Memory B cell (primary cell): ENCODE measurements around the gene HLX.

ENCODE experiments used
- ATAC-seq: fragments of 150-1000 bp; cut with Tn5 transposase; 2 replicates; pipeline ENCODE4 v1.10.0; 2021; ENCODE audit warnings: low read depth, mild to moderate bottlenecking, moderate library complexity
- DNase-seq, 2 donors: peaks; one replicate each; pipeline ENCODE4 v3.0.0; 2022; ENCODE audit warnings: low spot score in 2 of 2
- H3K27ac Mint-ChIP-seq: one replicate; pipeline ENCODE4 v1.8.0; 2022; ENCODE audit warnings: mild to moderate bottlenecking, moderate library complexity, mixed read lengths
- H3K27me3 Mint-ChIP-seq: one replicate; pipeline ENCODE4 v1.8.0; 2022; ENCODE audit warnings: mixed read lengths
- H3K36me3 Mint-ChIP-seq: one replicate; pipeline ENCODE4 v1.8.0; 2022; ENCODE audit warnings: mild to moderate bottlenecking, mixed read lengths
- H3K4me1 Mint-ChIP-seq: one replicate; pipeline ENCODE4 v1.8.0; 2022; ENCODE audit warnings: mixed read lengths
- H3K4me3 Mint-ChIP-seq: one replicate; pipeline ENCODE4 v1.8.0; 2022; ENCODE audit warnings: mild to moderate bottlenecking, moderate library complexity, mixed read lengths
- H3K9me3 Mint-ChIP-seq: one replicate; pipeline ENCODE4 v1.8.0; 2022; ENCODE audit warnings: mixed read lengths

The HLX gene

GRCh38 chr1:220879076-220879508 is at the start of gene HLX:
Gene HLX (plus strand): TSS chr1:220879443. CDS start chr1:220879858, 415 bp downstream.
- ATAC-seq (peak; percentile 77), DNase-seq (peak; percentile 64 to 72)
- Mint-ChIP-seq H3K27ac (peak within 1 kb of the TSS; percentile 82), H3K27me3 (peaks cover 1% of the 10 kb centered on the region), H3K4me1 (peaks cover 31% of the 10 kb centered on the region), H3K36me3 (peaks cover 11% of the 10 kb centered on the region), H3K4me3 (peak within 1 kb of the TSS; percentile 94), H3K9me3 (no peaks in the 10 kb centered on the region)

GRCh38 chr1:220833436-220833835 is 45.8 kb upstream of the HLX start:
- DNase-seq (no peak), ATAC-seq (no peak)
- H3K4me1 Mint-ChIP-seq: no peaks in the 10 kb centered on the region
- H3K4me3 Mint-ChIP-seq: no peak overlapping the region
- H3K9me3 Mint-ChIP-seq: peaks cover 1% of the 10 kb centered on the region
- H3K27me3 Mint-ChIP-seq: peaks cover 4% of the 10 kb centered on the region
- H3K36me3 Mint-ChIP-seq: peaks cover 4% of the 10 kb centered on the region
- H3K27ac Mint-ChIP-seq: no peak overlapping the region

GRCh38 chr1:220834155-220834870 is 44.9 kb upstream of the HLX start:
- H3K36me3 Mint-ChIP-seq: peaks cover 4% of the 10 kb centered on the region
- peaks cover 1% of the 10 kb centered on the region for H3K9me3 Mint-ChIP-seq
- DNase-seq (no peak), ATAC-seq (no peak)
- no peak overlapping the region for H3K4me3 Mint-ChIP-seq
- peaks cover 4% of the 10 kb centered on the region for H3K27me3 Mint-ChIP-seq
- no peaks in the 10 kb centered on the region for H3K4me1 Mint-ChIP-seq
- no peak overlapping the region for H3K27ac Mint-ChIP-seq

GRCh38 chr1:220838578-220838977 is 40.7 kb upstream of the HLX start:
- H3K4me3 Mint-ChIP-seq: no peak overlapping the region
- H3K27me3 Mint-ChIP-seq: peaks cover 2% of the 10 kb centered on the region
- H3K9me3 Mint-ChIP-seq: no peaks in the 10 kb centered on the region
- DNase-seq (no peak), ATAC-seq (no peak)
- no peaks in the 10 kb centered on the region for H3K4me1 Mint-ChIP-seq
- no peaks in the 10 kb centered on the region for H3K36me3 Mint-ChIP-seq
- H3K27ac Mint-ChIP-seq: no peak overlapping the region

GRCh38 chr1:220839474-220839873 is 39.8 kb upstream of the HLX start:
- Mint-ChIP-seq H3K4me3 (no peak overlapping the region), H3K27me3 (peaks cover 4% of the 10 kb centered on the region), H3K9me3 (peaks cover 2% of the 10 kb centered on the region), H3K27ac (no peak overlapping the region), H3K4me1 (no peaks in the 10 kb centered on the region), H3K36me3 (no peaks in the 10 kb centered on the region)
- no peak for ATAC-seq
- DNase-seq: no peak

- no peaks in the 10 kb centered on the region for H3K4me1 Mint-ChIP-seq
- ATAC-seq (no peak), DNase-seq (no peak)
- H3K27ac Mint-ChIP-seq: no peak overlapping the region
- H3K27me3 Mint-ChIP-seq: peaks cover 2% of the 10 kb centered on the region
- H3K36me3 Mint-ChIP-seq: no peaks in the 10 kb centered on the region
- H3K9me3 Mint-ChIP-seq: peaks cover 2% of the 10 kb centered on the region
- no peak overlapping the region for H3K4me3 Mint-ChIP-seq
Measured at GRCh38 chr1:220841293-220841692, 38.0 kb upstream of the HLX start.

GRCh38 chr1:220843481-220844011 is 35.7 kb upstream of the HLX start:
- H3K9me3 Mint-ChIP-seq: peaks cover 4% of the 10 kb centered on the region
- no peak for DNase-seq

GRCh38 chr1:220852408-220852807 is 26.8 kb upstream of the HLX start:
- Mint-ChIP-seq H3K4me1 (no peaks in the 10 kb centered on the region), H3K36me3 (peaks cover 5% of the 10 kb centered on the region), H3K9me3 (peaks cover 30% of the 10 kb centered on the region), H3K27me3 (peaks cover 3% of the 10 kb centered on the region), H3K27ac (no peak overlapping the region), H3K4me3 (no peak overlapping the region)
- ATAC-seq (no peak), DNase-seq (no peak)

More at GRCh38 chr1:220843481-220844011, 35.7 kb upstream of the HLX start:
- peaks cover 2% of the 10 kb centered on the region for H3K27me3 Mint-ChIP-seq
- H3K27ac Mint-ChIP-seq: no peak overlapping the region
- no peak overlapping the region for H3K4me3 Mint-ChIP-seq
- H3K36me3 Mint-ChIP-seq: no peaks in the 10 kb centered on the region
- no peaks in the 10 kb centered on the region for H3K4me1 Mint-ChIP-seq
- ATAC-seq: no peak

- Mint-ChIP-seq H3K27ac (no peak overlapping the region), H3K4me1 (peaks cover 13% of the 10 kb centered on the region), H3K9me3 (peaks cover 3% of the 10 kb centered on the region), H3K27me3 (peaks cover 5% of the 10 kb centered on the region), H3K4me3 (no peak overlapping the region), H3K36me3 (peaks cover 10% of the 10 kb centered on the region)
- DNase-seq: no peak
- no peak for ATAC-seq
Measured at GRCh38 chr1:220872296-220872695, 6.9 kb upstream of the HLX start.

GRCh38 chr1:220873087-220873486 is 6.2 kb upstream of the HLX start:
- no peak for DNase-seq
- peaks cover 3% of the 10 kb centered on the region for H3K27me3 Mint-ChIP-seq
- H3K4me3 Mint-ChIP-seq: no peak overlapping the region
- H3K36me3 Mint-ChIP-seq: peaks cover 10% of the 10 kb centered on the region
- ATAC-seq: no peak
- H3K9me3 Mint-ChIP-seq: no peaks in the 10 kb centered on the region
- peaks cover 21% of the 10 kb centered on the region for H3K4me1 Mint-ChIP-seq
- no peak overlapping the region for H3K27ac Mint-ChIP-seq

GRCh38 chr1:220873868-220874655 is 5.2 kb upstream of the HLX start:
- DNase-seq (peak; percentile 56 to 57), ATAC-seq (peak; percentile 16)
- Mint-ChIP-seq H3K27ac (no peak overlapping the region), H3K4me1 (peaks cover 25% of the 10 kb centered on the region), H3K4me3 (no peak overlapping the region), H3K9me3 (no peaks in the 10 kb centered on the region), H3K27me3 (peaks cover 3% of the 10 kb centered on the region), H3K36me3 (peaks cover 10% of the 10 kb centered on the region)

- no peaks in the 10 kb centered on the region for H3K27me3 Mint-ChIP-seq
- ATAC-seq: no peak
Measured at GRCh38 chr1:220875260-220875659, 4.0 kb upstream of the HLX start.

GRCh38 chr1:220876511-220877376 is 2.5 kb upstream of the HLX start:
- ATAC-seq (peak; percentile 13), DNase-seq (no peak)
- Mint-ChIP-seq H3K4me3 (peak overlapping the region; percentile 94), H3K4me1 (peaks cover 31% of the 10 kb centered on the region), H3K27me3 (no peaks in the 10 kb centered on the region), H3K9me3 (no peaks in the 10 kb centered on the region), H3K27ac (peak overlapping the region; percentile 82), H3K36me3 (peaks cover 5% of the 10 kb centered on the region)

More at GRCh38 chr1:220875260-220875659, 4.0 kb upstream of the HLX start:
- DNase-seq: no peak
- Mint-ChIP-seq H3K4me3 (no peak overlapping the region), H3K36me3 (peaks cover 5% of the 10 kb centered on the region), H3K4me1 (peaks cover 25% of the 10 kb centered on the region), H3K9me3 (no peaks in the 10 kb centered on the region), H3K27ac (peak overlapping the region; percentile 66)
